ENCODE data around the gene EGLN3. TPM values are rescaled to one million over a fixed set of nuclear protein-coding genes. Genes with fewer than 3 reads are reported as not detected.
A peak's percentile ranks its signal among the peaks of the same experiment; 100 is the strongest.
"Not testable (repeated sequence)": the region's sequence is repeated elsewhere in the genome, so short reads cannot be mapped to it uniquely, and the experiment has no call there.

Gene EGLN3
- total and polyA plus RNA-seq, 9 donors: 43.6 to 77.4 (median 61.5) TPM

DNA sequence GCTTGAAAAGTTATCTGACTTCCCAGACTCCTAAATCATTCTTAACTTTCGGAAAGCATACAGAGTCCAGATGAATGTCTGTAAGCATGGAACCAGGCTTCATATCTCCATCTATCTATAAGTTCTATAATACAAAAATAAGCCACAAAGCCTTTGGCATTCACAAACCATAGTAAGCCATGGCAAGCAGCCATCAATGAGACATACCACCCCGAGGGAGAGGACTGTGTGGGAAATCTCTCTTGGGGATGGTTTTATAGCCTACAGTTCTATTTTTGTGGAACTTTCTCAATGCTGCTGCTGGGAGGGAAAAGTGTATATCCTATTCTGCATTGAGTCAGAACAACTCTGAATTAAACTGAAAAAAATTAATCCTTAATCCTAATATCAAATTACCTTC is 20.4 kb downstream of the EGLN3 start:
- Histone ChIP-seq H3K27ac (ENCODE audit: low read length) (peak overlapping the region; percentile 57), H3K4me1 (ENCODE audit: control insufficient read depth, insufficient read depth, low read length) (peaks cover 21% of the 10 kb centered on the region), H3K9me3 (replicated peaks; ENCODE audit: control insufficient read depth, low read depth, low read length) (no peaks in the 10 kb centered on the region), H3K27me3 (ENCODE audit: control insufficient read depth, insufficient read depth, low read length) (no peaks in the 10 kb centered on the region), H3K4me3 (ENCODE audit: low read length) (no peak overlapping the region), H3K36me3 (ENCODE audit: control insufficient read depth, insufficient read depth, low read length) (peaks cover 17% of the 10 kb centered on the region)
- no peak for DNase-seq
- 50% methylated on average over 1 of the region's 2 CpGs for WGBS (ENCODE audit: insufficient coverage)

- H3K9me3 ChIP-seq (replicated peaks; ENCODE audit: control insufficient read depth, low read depth, low read length): no peaks in the 10 kb centered on the region
- no peak for DNase-seq
- peaks cover 22% of the 10 kb centered on the region for H3K36me3 ChIP-seq (ENCODE audit: control insufficient read depth, insufficient read depth, low read length)
- H3K27ac ChIP-seq (ENCODE audit: low read length): peak overlapping the region; percentile 48
- peaks cover 21% of the 10 kb centered on the region for H3K4me1 ChIP-seq (ENCODE audit: control insufficient read depth, insufficient read depth, low read length)
- H3K4me3 ChIP-seq (ENCODE audit: low read length): no peak overlapping the region
- WGBS (ENCODE audit: insufficient coverage): no CpG with 5 or more reads among the region's 2 CpGs
- H3K27me3 ChIP-seq (ENCODE audit: control insufficient read depth, insufficient read depth, low read length): no peaks in the 10 kb centered on the region
These were observed 21.0 kb downstream of the EGLN3 start for GRCh38 chr14:33929799-33930408.

GRCh38 chr14:33928895-33929294 is 22.0 kb downstream of the EGLN3 start:
- Histone ChIP-seq H3K4me3 (ENCODE audit: low read length) (no peak overlapping the region), H3K9me3 (replicated peaks; ENCODE audit: control insufficient read depth, low read depth, low read length) (no peaks in the 10 kb centered on the region), H3K27me3 (ENCODE audit: control insufficient read depth, insufficient read depth, low read length) (no peaks in the 10 kb centered on the region), H3K36me3 (ENCODE audit: control insufficient read depth, insufficient read depth, low read length) (peaks cover 22% of the 10 kb centered on the region), H3K27ac (ENCODE audit: low read length) (no peak overlapping the region), H3K4me1 (ENCODE audit: control insufficient read depth, insufficient read depth, low read length) (peaks cover 16% of the 10 kb centered on the region)
- DNase-seq: no peak
- 78% methylated on average over 4 of the region's 8 CpGs for WGBS (ENCODE audit: insufficient coverage)

DNA sequence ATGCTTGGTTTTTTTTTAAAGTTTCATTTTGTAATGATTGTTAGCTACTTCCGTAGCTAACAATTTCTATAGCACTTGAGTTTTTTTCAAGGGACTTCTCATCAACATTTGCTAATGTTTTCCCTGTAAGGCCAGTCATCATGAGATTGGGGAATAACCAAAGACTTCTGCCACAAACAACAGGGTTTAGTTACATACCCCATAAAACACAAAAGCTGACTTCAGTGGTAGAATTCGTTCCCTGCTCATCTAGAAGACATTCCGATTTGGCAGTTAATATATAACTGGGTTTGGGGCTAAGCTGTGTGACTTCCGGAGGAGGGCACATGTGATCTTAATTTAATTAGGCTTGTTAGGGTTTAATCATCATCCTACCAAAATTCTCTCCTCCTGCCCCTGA is 22.9 kb downstream of the EGLN3 start:
- H3K4me3 ChIP-seq (ENCODE audit: low read length): no peak overlapping the region
- no peak for DNase-seq
- no peak overlapping the region for H3K27ac ChIP-seq (ENCODE audit: low read length)
- no CpG with 5 or more reads among the region's 4 CpGs for WGBS (ENCODE audit: insufficient coverage)
- no peaks in the 10 kb centered on the region for H3K27me3 ChIP-seq (ENCODE audit: control insufficient read depth, insufficient read depth, low read length)
- peaks cover 10% of the 10 kb centered on the region for H3K4me1 ChIP-seq (ENCODE audit: control insufficient read depth, insufficient read depth, low read length)
- no peaks in the 10 kb centered on the region for H3K9me3 ChIP-seq (replicated peaks; ENCODE audit: control insufficient read depth, low read depth, low read length)
- peaks cover 22% of the 10 kb centered on the region for H3K36me3 ChIP-seq (ENCODE audit: control insufficient read depth, insufficient read depth, low read length)

- not testable (repeated sequence) for H3K4me1 ChIP-seq (ENCODE audit: control insufficient read depth, insufficient read depth, low read length); H3K4me3 ChIP-seq (ENCODE audit: low read length); DNase-seq; H3K27me3 ChIP-seq (ENCODE audit: control insufficient read depth, insufficient read depth, low read length); H3K27ac ChIP-seq (ENCODE audit: low read length); H3K9me3 ChIP-seq (replicated peaks; ENCODE audit: control insufficient read depth, low read depth, low read length)
- WGBS (ENCODE audit: insufficient coverage): no CpG with 5 or more reads among the region's 4 CpGs
- H3K36me3 ChIP-seq (ENCODE audit: control insufficient read depth, insufficient read depth, low read length): peaks cover 24% of the 10 kb centered on the region
These were observed 23.9 kb downstream of the EGLN3 start for GRCh38 chr14:33926967-33927366.

- peaks cover 8% of the 10 kb centered on the region for H3K4me1 ChIP-seq (ENCODE audit: control insufficient read depth, insufficient read depth, low read length)
- no peaks in the 10 kb centered on the region for H3K9me3 ChIP-seq (replicated peaks; ENCODE audit: control insufficient read depth, low read depth, low read length)
- peaks cover 27% of the 10 kb centered on the region for H3K36me3 ChIP-seq (ENCODE audit: control insufficient read depth, insufficient read depth, low read length)
- no peaks in the 10 kb centered on the region for H3K27me3 ChIP-seq (ENCODE audit: control insufficient read depth, insufficient read depth, low read length)
- no peak overlapping the region for H3K4me3 ChIP-seq (ENCODE audit: low read length)
- no peak overlapping the region for H3K27ac ChIP-seq (ENCODE audit: low read length)
- DNase-seq: no peak
These were observed 24.9 kb downstream of the EGLN3 start for GRCh38 chr14:33925946-33926345.

DNA sequence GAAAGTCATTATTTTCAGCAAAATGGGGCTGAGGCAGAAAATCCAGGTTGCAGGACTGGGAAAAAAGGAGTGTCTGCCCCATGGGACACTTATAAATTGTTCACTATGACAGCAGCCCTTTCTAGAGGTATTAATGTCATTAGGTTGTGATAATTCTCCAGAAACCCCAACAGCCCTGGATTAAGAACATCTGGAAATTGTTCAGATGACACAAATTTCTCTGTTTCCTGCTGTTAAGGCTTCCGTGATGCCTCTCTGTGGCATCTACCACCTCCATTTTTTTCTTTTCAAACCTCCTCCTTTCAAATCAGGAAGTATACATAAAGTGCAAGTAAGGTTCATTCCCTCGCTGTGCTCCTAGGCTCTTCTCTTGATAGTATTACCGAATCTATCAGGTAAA is 25.6 kb downstream of the EGLN3 start:
- H3K36me3 ChIP-seq (ENCODE audit: control insufficient read depth, insufficient read depth, low read length): peaks cover 27% of the 10 kb centered on the region

GRCh38 chr14:33924566-33925100 is 26.2 kb downstream of the EGLN3 start:
- no peak for DNase-seq
- no peaks in the 10 kb centered on the region for H3K9me3 ChIP-seq (replicated peaks; ENCODE audit: control insufficient read depth, low read depth, low read length)
- WGBS (ENCODE audit: insufficient coverage): no CpG with 5 or more reads among the region's 3 CpGs
- no peak overlapping the region for H3K27ac ChIP-seq (ENCODE audit: low read length)
- H3K27me3 ChIP-seq (ENCODE audit: control insufficient read depth, insufficient read depth, low read length): no peaks in the 10 kb centered on the region
- peaks cover 6% of the 10 kb centered on the region for H3K4me1 ChIP-seq (ENCODE audit: control insufficient read depth, insufficient read depth, low read length)
- no peak overlapping the region for H3K4me3 ChIP-seq (ENCODE audit: low read length)
- peaks cover 27% of the 10 kb centered on the region for H3K36me3 ChIP-seq (ENCODE audit: control insufficient read depth, insufficient read depth, low read length)

More for the DNA sequence above, 25.6 kb downstream of the EGLN3 start:
- no peak overlapping the region for H3K27ac ChIP-seq (ENCODE audit: low read length)
- 100% methylated on average over 1 of the region's 3 CpGs for WGBS (ENCODE audit: insufficient coverage)
- no peaks in the 10 kb centered on the region for H3K27me3 ChIP-seq (ENCODE audit: control insufficient read depth, insufficient read depth, low read length)
- H3K4me1 ChIP-seq (ENCODE audit: control insufficient read depth, insufficient read depth, low read length): peaks cover 6% of the 10 kb centered on the region
- H3K4me3 ChIP-seq (ENCODE audit: low read length): no peak overlapping the region
- no peaks in the 10 kb centered on the region for H3K9me3 ChIP-seq (replicated peaks; ENCODE audit: control insufficient read depth, low read depth, low read length)
- no peak for DNase-seq

DNA sequence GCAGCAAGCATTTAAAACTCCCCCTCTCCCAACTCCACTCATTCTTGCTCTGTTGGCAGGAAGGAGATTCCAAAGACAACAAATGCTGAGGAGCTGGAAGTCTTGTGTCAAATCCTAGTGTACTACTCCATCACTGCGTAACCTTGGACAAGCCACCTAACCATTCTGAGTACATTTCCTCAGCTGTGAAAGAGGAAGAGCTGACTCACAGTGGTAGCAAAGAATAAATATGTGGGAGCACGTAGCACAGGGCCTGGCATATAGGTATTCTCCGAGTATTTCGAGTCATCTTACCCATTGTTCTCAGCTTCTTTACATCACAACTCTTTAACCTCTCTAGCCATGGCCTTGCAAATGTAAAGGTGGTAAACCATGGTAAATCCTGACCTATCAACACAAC is 28.7 kb downstream of the EGLN3 start:
- no peaks in the 10 kb centered on the region for H3K9me3 ChIP-seq (replicated peaks; ENCODE audit: control insufficient read depth, low read depth, low read length)
- peaks cover 14% of the 10 kb centered on the region for H3K36me3 ChIP-seq (ENCODE audit: control insufficient read depth, insufficient read depth, low read length)
- peaks cover 18% of the 10 kb centered on the region for H3K4me1 ChIP-seq (ENCODE audit: control insufficient read depth, insufficient read depth, low read length)
- no peak for DNase-seq
- no CpG with 5 or more reads among the region's 4 CpGs for WGBS (ENCODE audit: insufficient coverage)
- H3K27ac ChIP-seq (ENCODE audit: low read length): no peak overlapping the region
- H3K4me3 ChIP-seq (ENCODE audit: low read length): no peak overlapping the region
- no peaks in the 10 kb centered on the region for H3K27me3 ChIP-seq (ENCODE audit: control insufficient read depth, insufficient read depth, low read length)

DNA sequence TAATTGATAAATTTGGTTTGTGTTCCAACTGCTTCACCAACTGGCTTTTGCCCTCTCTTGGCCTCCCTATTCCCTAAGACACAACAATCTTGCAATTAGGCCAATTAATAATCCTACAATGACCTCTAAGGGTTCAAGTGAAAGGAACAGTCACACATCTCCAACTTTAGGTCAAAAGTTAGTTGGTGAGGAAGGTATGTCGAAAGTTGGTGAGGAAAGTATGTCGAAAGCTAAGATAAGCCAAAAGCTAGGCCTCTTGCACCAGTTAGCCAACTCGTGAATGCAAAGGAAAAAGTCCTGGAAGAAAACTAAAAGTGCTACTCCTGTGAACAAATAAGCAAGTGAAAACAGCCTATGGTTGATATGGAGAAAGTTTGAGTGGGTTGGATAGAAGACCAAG is 32.6 kb downstream of the EGLN3 start:
- Histone ChIP-seq H3K27ac (ENCODE audit: low read length) (no peak overlapping the region), H3K4me3 (ENCODE audit: low read length) (no peak overlapping the region), H3K27me3 (ENCODE audit: control insufficient read depth, insufficient read depth, low read length) (no peaks in the 10 kb centered on the region), H3K9me3 (replicated peaks; ENCODE audit: control insufficient read depth, low read depth, low read length) (no peaks in the 10 kb centered on the region), H3K36me3 (ENCODE audit: control insufficient read depth, insufficient read depth, low read length) (peaks cover 5% of the 10 kb centered on the region), H3K4me1 (ENCODE audit: control insufficient read depth, insufficient read depth, low read length) (peaks cover 47% of the 10 kb centered on the region)
- no peak for DNase-seq
- WGBS (ENCODE audit: insufficient coverage): 100% methylated on average over 3 of the region's 3 CpGs

DNA sequence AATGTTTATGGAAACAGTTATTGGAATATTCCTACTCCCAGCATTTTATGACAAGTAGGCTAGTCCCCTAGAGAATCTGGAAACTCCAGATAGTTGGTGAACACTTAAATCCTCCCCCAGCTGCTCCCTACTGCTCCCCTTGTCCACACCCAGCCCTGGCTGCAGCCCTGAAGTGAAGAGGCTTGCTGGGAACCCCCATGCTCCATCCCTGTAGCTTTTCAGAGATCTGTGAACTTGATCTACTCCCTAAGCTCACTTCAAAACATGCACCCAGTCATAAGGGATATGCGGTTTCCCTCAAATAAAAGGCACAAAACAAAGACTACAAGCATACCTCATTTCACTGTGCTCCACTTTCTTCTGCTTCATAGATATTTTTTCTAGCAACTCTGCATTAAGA is 33.2 kb downstream of the EGLN3 start:
- peak; percentile 58 for DNase-seq
- Histone ChIP-seq H3K36me3 (ENCODE audit: control insufficient read depth, insufficient read depth, low read length) (peaks cover 5% of the 10 kb centered on the region), H3K27ac (ENCODE audit: low read length) (peak overlapping the region; percentile 82), H3K4me3 (ENCODE audit: low read length) (no peak overlapping the region), H3K9me3 (replicated peaks; ENCODE audit: control insufficient read depth, low read depth, low read length) (no peaks in the 10 kb centered on the region), H3K27me3 (ENCODE audit: control insufficient read depth, insufficient read depth, low read length) (no peaks in the 10 kb centered on the region), H3K4me1 (ENCODE audit: control insufficient read depth, insufficient read depth, low read length) (peaks cover 47% of the 10 kb centered on the region)
- 100% methylated on average over 1 of the region's 1 CpG for WGBS (ENCODE audit: insufficient coverage)

Data from muscle of leg (tissue), 11 donors.